OCI-LY3 (cell line): ENCODE results near the gene SFSWAP.

Source experiments
- CTCF ChIP-seq: fragments of 200-600, 300-600 bp; sonication (generic); IDR thresholded peaks from 2 replicates; pipeline ENCODE4 v1.5.1; 2014; ENCODE audit warnings: antibody characterized with exemption, low read length, low read depth
- EZH2phosphoT487 ChIP-seq: fragments of 200-600 bp; shearing (Covaris generic); IDR thresholded peaks from 2 replicates; pipeline ENCODE4 v1.6.1; 2018; ENCODE audit warnings: antibody characterized with exemption, mixed run types, low read depth

GRCh38 chr12:131817241-131817640 is 106.4 kb downstream of the SFSWAP start:
- TF ChIP-seq EZH2phosphoT487 (no peak), CTCF (no peak)
